ENCODE data around the gene EPN1.
"Not testable (repeated sequence)": the region's sequence is repeated elsewhere in the genome, so short reads cannot be mapped to it uniquely, and the experiment has no call there.

EPN1 gene

DNA sequence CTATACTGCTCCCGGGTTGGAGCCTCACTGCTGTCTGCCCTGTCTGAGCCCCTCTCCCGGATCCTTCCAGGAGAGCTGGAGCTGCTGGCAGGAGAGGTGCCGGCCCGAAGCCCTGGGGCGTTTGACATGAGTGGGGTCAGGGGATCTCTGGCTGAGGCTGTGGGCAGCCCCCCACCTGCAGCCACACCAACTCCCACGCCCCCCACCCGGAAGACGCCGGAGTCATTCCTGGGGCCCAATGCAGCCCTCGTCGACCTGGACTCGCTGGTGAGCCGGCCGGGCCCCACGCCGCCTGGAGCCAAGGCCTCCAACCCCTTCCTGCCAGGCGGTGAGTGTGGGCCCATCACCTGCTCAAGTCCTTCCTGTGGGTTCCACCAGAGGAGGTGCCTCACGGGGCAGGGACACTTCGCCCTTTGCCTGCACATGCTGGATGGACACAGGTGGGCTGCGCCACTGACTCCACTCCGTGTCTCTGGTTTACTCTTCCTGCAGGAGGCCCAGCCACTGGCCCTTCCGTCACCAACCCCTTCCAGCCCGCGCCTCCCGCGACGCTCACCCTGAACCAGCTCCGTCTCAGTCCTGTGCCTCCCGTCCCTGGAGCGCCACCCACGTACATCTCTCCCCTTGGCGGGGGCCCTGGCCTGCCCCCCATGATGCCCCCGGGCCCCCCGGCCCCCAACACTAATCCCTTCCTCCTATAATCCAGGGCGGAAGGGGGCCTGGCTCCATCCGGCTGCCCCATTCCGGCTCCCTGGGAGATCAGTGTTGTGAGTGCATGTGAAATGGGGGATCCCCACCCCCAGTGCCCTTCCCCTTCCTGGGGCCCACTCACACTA lies 19.8 kb downstream of the EPN1 start:
- peak; percentile 60 for DNase-seq

DNA sequence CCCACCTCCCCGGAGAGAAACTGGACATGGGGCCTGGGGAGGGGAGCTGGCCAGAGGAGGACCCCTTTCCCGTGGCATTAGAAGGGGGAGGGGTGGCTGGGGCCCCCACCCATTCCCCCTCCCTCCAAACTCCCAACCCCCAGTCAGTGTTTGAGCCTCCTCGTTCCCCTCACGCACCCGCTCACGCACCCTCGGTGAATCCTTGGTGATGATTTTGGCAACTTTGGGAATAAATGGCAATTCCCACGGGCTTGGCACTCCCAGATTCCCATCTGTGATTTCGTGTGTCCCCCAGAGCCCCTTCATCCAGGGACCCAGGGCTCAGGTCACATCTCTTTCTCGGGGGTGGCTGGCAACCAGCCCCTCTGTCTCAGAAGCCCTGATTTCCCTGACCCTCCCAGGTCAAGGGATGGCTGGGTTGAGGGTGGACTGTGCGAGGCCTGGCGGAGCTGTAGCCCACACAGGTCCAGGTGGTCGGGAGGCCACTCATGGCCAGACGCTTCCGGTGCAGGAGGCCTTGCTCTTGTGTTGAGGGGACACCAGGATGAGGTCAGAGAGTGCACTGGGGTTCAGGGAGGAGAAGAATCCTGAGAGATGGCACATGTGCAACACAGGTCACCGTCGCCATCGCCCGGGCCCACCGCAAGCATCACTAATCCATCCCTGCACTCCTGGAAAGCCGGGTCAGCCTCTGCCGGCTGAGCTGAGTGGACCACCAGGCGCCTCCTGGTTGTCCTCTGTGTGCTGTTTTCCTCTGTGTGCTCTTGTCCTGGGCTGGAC lies 20.7 kb downstream of the EPN1 start:
- DNase-seq = no peak

- DNase-seq = no peak
Observed at GRCh38 chr19:55696301-55697068, 21.5 kb downstream of the EPN1 start.

DNA sequence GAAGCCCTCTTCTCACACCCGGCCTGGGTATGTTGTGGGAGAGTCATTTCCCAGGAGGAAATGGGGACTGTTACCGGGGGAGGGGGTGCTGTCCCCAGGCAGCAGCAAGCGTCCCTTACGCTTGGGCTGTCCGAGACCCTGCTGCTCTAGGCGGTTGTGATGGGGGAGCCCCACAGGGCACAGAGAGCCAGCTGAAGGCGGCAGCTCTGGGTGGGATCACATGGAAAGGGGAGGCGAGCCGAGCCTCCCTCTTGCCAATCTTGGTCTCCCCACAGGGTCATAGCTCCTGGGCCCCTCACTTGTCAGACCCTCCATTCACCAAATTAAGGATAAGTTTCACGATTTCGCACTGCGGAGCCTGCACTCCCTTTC lies 22.0 kb downstream of the EPN1 start:
- DNase-seq = no peak

DNA sequence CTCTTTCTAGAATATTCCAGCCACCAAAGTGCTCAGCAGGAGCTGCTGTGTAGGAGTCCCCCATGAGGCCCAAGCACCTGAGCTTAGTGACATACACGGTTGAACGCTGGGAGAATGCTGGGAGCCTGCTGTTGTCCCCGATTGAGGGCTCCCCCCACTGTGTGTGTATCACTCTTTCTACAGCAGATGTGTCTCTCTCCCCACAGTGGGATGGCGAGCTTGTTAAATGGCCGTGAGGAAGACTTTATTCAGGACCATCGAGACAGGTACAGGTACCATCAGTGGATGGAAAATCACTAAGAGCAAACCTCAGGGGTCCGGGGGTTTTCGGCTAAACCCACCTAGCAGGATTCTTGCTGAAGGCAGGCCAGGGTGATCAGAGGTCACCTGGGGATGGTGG lies 22.7 kb downstream of the EPN1 start:
- DNase-seq = no peak

GRCh38 chr19:55698256-55698655 lies 23.2 kb downstream of the EPN1 start:
- no peak for DNase-seq

DNA sequence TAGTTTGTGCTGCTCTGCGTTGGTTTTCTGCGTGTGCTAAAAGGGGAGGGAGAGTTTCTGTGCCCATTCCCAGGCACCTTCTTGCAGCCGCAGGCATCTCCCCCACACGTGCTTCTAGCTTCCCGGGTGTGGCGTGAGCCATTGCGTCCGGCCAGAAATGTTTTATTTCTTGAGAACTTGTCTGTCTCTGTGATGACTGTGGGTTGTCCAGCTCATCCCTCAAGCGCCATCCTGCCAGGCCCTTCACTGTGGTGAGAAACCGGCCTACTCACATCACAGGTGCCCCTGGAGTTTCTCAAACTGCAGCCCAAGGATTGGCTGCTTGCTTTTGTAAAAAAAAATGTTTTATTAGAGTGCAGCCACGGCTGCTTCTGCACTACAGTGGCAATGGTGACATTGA lies 24.2 kb downstream of the EPN1 start:
- no peak for DNase-seq

DNA sequence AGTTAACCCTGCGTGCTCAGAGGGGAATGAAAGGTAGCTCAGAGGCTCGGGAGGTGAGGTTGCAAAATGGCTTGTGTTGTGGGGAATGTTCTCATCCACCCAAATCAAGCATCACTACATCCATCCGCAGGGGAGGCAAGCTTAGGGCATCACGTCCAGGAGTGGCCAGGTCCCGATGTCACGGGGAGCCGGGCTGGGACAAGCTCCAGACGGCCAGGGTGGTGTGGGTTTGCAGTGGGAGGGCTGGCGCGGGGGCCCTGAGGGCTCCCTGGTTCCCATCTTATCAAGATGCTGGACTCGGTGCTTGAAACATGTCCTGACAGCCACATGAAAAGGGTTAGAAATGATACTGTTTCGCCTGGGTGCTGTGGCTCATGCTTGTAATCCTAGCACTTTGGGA lies 25.8 kb downstream of the EPN1 start:
- DNase-seq = no peak

DNA sequence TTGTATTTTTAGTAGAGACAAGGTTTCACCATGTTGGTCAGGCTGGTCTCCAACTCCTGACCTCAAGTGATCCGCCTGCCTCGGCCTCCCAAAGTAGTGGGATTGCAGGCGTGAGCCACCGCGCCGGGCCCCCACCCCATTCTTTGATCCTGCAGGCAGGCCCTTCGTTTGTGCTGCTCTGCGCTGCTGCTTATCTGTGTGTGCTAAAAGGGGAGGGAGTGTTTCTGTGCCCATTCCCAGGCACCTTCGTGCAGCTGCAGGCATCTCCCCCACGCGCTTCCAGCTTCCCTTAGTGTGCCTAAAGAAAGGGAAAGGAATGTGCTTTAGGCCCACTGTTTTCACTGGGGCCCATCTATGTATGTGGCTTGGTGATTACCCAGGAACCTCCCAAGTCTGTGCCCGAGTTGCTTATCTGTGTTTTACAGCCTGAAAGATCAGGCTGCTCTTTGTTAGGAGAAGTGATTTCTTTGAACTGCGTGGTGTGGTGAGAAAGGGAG lies 27.2 kb downstream of the EPN1 start:
- no peak for DNase-seq

- DNase-seq = peak; percentile 82
Observed at GRCh38 chr19:55703790-55704215, 28.8 kb downstream of the EPN1 start.

DNA sequence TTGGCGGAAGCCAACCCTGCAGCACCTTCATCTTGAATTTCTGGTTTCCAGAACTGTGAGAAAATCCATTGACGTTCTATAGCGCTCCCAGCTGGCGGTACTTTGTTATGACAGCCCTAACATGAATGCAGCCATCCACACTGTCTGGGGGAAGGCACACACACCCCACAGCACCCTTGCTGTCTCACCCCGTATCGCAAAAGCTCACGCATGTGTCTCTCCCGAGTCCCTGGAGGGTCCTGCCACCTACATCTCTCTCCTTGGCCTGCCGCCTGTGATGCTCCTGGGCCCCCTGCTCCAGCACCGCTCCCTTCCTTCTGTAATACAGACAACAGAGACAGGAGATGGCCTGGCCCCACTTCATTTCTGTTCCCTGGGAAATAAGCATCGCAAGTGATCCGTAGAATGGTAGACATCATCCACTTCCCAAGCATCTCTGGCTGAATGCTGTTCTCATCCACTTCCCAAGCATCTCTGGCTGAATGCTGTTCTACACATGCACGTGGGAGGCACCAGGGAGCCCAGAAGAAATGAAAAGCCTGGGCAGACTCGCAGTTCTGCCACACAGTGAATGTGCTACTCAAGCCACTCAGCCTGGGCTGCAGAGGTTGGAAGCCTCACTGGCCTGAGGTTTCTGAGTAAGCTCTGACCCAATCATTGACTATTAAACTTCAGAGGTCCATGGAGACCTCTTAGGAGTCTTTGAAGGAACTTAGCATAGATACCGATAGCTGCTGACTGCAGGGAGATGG lies 29.6 kb downstream of the EPN1 start:
- DNase-seq = no peak

GRCh38 chr19:55705972-55706371 lies 30.9 kb downstream of the EPN1 start:
- no peak for DNase-seq

- no peak for DNase-seq
Observed at GRCh38 chr19:55711719-55712118, 36.7 kb downstream of the EPN1 start.

DNA sequence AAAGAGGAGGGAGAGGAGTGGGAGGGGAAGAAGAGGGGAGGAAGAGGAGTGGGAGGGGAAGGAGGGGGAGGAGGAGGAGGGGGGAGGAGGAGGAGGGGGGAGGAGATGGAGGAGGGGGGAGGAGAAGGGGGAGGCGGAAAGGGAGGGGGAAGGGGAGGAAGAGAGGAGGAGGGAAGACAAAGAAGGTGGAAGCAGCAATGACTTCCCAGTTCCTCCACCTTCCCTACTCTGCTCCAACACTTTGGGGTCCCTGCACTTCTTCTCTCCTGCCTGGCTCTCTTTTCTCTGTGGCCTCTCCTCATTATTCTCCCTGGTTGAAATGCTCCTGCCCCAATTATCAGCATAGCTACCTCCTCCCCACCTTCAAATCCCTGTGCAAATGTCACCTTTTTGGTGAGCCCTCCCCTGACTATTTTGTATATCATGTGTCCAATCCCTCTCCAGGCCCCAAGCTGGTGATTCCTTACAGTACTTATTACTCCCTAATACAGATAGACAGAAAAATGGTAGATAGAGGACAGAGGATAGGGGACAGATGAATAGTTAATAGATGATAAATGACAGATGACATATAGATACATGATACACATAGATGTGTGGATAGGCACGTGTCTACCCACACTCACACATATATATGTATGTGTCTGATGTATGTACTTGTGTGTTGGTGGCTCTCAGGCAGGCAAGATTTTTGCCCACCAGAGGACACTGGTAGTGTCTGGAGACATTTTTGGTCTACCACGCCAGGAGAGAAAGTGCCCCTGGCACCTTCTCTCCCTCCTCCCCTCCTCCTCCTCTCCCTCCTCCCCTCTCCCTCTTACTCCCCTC lies 38.0 kb downstream of the EPN1 start:
- no peak for DNase-seq

GRCh38 chr19:55716531-55716930 lies 41.5 kb downstream of the EPN1 start:
- no peak for DNase-seq

GRCh38 chr19:55717251-55717650 lies 42.2 kb downstream of the EPN1 start:
- no peak for DNase-seq

DNA sequence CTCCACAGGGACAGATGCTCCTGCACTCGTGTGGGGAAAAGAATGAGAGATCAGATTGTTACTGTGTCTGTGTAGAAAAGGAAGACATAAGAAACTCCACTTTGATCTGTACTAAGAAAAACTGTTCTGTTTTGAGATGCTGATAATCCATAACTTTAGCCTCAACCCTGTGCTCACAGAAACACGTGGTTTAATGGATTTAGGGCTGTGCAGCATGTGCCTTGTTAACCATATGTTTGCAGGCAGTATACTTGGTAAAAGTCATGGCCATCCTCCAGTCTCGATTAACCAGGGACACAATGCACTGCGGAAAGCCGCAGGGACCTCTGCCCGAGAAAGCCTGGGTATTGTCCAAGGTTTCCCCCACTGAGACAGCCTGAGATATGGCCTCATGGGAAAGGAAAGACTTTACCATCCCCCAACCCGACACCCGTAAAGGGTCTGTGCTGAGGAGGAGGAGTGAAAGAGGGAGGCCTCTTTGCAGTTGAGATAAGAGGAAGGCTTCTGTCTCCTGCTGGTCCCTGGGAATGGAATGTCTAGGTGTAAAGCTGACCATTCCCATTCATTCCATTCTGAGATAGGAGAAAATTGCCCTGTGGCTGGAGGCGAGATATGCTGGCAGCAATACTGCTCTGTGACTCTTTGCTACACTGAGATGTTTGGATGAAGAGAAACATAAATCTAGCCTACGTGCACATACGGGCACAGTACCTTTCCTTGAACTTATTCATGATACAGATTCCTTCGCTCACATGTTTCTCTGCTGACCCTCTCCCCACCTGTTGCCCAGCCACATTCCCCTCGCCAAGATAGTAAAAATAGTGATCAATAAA lies 43.1 kb downstream of the EPN1 start:
- DNase-seq = not testable (repeated sequence)

GRCh38 chr19:55720214-55720746 lies 45.3 kb downstream of the EPN1 start:
- DNase-seq = no peak

DNA sequence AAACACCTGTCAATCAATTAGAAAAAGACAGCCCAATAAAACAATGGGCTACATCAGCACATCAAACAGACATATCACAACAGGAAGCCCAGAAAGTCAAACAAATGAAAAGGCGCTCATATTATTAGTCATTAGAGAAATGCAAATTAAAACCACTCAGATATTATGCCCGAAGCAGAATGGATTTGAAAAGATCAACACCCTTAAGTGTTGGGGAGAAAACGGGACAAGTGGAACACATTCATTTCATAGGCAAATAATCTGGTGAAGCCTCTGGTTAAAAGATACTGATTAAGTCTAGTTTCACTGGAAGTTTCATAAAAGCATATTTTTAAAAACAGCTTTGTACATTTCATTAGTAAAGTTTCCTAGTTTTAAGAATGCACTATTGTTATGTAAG lies 45.8 kb downstream of the EPN1 start:
- DNase-seq = no peak

DNA sequence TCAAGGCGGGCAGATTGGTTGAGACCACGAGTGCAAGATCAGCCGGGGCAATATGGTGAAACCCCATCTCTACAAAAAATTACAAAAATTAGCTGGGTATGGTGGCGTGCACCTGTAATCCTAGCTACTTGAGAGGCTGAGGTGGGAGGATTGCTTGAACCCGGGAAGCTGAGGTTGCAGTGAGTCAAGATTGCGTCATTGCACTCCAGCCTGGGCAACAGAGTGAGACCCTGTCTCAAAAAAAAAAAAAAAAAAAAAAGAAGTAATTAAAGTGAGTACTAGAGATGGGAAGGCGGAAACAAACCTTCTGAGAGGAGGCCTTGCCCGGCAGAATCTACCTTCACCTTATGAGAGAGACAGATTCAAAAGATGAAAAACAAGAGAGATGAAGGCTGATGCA lies 48.5 kb downstream of the EPN1 start:
- DNase-seq = no peak

Measured in activated effector memory CD4-positive, alpha-beta T cell treated with anti-CD3 and anti-CD28 coated beads, Interleukin-2, amount 50 U/mL, for 16 hours (primary cell).